ENCODE results near the gene SART1.

GRCh38 chr11:65947133-65947532 is 14.4 kb upstream of the SART1 start:
- TF ChIP-seq, protein P1, sequence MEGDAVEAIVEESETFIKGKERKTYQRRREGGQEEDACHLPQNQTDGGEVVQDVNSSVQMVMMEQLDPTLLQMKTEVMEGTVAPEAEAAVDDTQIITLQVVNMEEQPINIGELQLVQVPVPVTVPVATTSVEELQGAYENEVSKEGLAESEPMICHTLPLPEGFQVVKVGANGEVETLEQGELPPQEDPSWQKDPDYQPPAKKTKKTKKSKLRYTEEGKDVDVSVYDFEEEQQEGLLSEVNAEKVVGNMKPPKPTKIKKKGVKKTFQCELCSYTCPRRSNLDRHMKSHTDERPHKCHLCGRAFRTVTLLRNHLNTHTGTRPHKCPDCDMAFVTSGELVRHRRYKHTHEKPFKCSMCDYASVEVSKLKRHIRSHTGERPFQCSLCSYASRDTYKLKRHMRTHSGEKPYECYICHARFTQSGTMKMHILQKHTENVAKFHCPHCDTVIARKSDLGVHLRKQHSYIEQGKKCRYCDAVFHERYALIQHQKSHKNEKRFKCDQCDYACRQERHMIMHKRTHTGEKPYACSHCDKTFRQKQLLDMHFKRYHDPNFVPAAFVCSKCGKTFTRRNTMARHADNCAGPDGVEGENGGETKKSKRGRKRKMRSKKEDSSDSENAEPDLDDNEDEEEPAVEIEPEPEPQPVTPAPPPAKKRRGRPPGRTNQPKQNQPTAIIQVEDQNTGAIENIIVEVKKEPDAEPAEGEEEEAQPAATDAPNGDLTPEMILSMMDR (IDR thresholded peaks at IDR 0.05; ENCODE audit: low read depth, low read length, missing input control): no peak
- TF ChIP-seq RAD21 (IDR thresholded peaks at IDR 0.05): no peak
- TF ChIP-seq EGR1 (IDR thresholded peaks at IDR 0.05; ENCODE audit: low read depth in 2 of 2): no peak
- no peak for TF ChIP-seq FOXA1 (IDR thresholded peaks at IDR 0.05)
- no peak for TF ChIP-seq GABPA (IDR thresholded peaks at IDR 0.05 in 1 of 2, conservative IDR thresholded peaks at IDR 0.05 in 1 of 2)
- TF ChIP-seq SP1 (IDR thresholded peaks at IDR 0.05): no peak
- TF ChIP-seq ZBTB33 (IDR thresholded peaks at IDR 0.05): no peak
- TF ChIP-seq REST (IDR thresholded peaks at IDR 0.05): no peak
